ENCODE measurements around the gene EYS. TPM values are rescaled to one million over a fixed set of nuclear protein-coding genes. Genes with fewer than 3 reads are reported as not detected.
A peak's percentile ranks its signal among the peaks of the same experiment; 100 is the strongest.

EYS gene
- total RNA-seq, 1 donor from 2014 or later = not detected

DNA sequence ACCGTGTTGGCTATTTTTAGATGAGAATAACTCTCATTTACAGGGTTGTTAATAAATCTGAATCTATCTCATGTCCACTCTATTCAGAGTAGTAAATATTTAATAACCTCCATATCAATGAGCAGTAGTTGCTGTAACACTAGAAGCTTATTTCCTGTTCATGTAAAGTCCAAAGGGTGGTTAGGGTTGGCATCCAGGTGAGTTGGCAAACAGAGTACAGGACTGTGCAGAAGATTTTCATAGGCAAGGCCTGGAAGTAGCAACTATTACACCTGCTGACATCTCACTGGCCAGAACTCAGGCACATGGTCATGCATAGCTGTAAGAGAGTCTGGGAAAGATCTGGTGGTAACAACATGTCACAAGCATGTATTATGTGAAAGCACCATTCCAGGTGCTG is 1923.9 kb downstream of the EYS start:
- TF ChIP-seq, protein P1, sequence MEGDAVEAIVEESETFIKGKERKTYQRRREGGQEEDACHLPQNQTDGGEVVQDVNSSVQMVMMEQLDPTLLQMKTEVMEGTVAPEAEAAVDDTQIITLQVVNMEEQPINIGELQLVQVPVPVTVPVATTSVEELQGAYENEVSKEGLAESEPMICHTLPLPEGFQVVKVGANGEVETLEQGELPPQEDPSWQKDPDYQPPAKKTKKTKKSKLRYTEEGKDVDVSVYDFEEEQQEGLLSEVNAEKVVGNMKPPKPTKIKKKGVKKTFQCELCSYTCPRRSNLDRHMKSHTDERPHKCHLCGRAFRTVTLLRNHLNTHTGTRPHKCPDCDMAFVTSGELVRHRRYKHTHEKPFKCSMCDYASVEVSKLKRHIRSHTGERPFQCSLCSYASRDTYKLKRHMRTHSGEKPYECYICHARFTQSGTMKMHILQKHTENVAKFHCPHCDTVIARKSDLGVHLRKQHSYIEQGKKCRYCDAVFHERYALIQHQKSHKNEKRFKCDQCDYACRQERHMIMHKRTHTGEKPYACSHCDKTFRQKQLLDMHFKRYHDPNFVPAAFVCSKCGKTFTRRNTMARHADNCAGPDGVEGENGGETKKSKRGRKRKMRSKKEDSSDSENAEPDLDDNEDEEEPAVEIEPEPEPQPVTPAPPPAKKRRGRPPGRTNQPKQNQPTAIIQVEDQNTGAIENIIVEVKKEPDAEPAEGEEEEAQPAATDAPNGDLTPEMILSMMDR (IDR thresholded peaks at IDR 0.05; ENCODE audit: unreplicated experiment) = no peak
- peaks cover 2% of the 10 kb centered on the region for H3K27me3 Mint-ChIP-seq (ENCODE audit: unreplicated experiment)

DNA sequence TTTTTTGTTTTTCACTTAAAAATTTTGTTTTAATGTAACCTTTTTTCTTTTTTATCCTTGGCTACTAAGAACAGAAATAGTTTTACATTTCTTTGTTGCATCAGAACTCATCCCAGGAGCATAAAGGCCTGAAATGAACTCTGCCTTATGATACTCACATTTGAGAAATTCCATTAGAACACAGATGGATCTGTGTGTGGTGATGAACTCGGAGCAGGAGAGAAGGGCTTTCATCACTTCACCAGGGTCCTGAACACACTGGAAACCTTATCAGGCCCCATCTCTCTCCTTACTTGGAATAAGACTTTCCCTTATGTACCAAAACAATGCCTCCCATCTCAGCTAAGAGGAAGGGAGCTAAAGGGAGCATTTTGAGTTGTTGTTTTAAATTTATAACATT is 1932.1 kb downstream of the EYS start:
- TF ChIP-seq, protein P1 (IDR thresholded peaks at IDR 0.05; ENCODE audit: unreplicated experiment) = no peak
- DNase-seq (ENCODE audit: low spot score) = no peak
- no peaks in the 10 kb centered on the region for H3K9me3 Mint-ChIP-seq (ENCODE audit: unreplicated experiment)
- no peaks in the 10 kb centered on the region for H3K27me3 Mint-ChIP-seq (ENCODE audit: unreplicated experiment)
- H3K36me3 Mint-ChIP-seq (ENCODE audit: low read depth, unreplicated experiment) = no peaks in the 10 kb centered on the region
- no peak overlapping the region for H3K4me3 Mint-ChIP-seq (ENCODE audit: unreplicated experiment)
- H3K4me1 Mint-ChIP-seq (ENCODE audit: unreplicated experiment) = no peaks in the 10 kb centered on the region
- no peak overlapping the region for H3K27ac Mint-ChIP-seq (ENCODE audit: unreplicated experiment)

More for the DNA sequence above, 1923.9 kb downstream of the EYS start:
- no peak overlapping the region for H3K4me3 Mint-ChIP-seq (ENCODE audit: unreplicated experiment)
- no peak for DNase-seq (ENCODE audit: low spot score)
- H3K9me3 Mint-ChIP-seq (ENCODE audit: unreplicated experiment) = peaks cover 4% of the 10 kb centered on the region
- no peak overlapping the region for H3K27ac Mint-ChIP-seq (ENCODE audit: unreplicated experiment)
- peaks cover 3% of the 10 kb centered on the region for H3K36me3 Mint-ChIP-seq (ENCODE audit: low read depth, unreplicated experiment)
- no peaks in the 10 kb centered on the region for H3K4me1 Mint-ChIP-seq (ENCODE audit: unreplicated experiment)

DNA sequence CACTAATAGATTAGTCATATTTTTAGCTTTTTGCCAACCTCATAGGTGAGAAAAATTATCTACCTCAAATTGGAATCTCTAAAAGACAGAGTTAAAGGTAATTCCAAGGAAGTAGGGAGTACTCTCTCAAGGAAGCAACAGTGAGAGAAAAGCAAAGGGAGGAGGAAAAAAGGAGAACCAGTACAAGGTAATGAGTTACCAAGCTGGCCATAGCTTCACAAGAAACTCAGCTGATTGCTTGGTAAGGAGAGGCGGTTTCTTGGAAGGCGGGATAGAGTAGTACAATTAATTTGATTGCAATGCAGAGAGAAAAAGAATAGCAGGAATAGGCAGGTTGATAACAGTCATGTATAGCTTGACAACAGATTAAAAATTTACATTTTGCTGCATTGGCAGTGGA is 1933.8 kb downstream of the EYS start:
- Mint-ChIP-seq H3K9me3 (ENCODE audit: unreplicated experiment) (no peaks in the 10 kb centered on the region), H3K27me3 (ENCODE audit: unreplicated experiment) (no peaks in the 10 kb centered on the region), H3K36me3 (ENCODE audit: low read depth, unreplicated experiment) (no peaks in the 10 kb centered on the region), H3K4me3 (ENCODE audit: unreplicated experiment) (no peak overlapping the region), H3K4me1 (ENCODE audit: unreplicated experiment) (no peaks in the 10 kb centered on the region), H3K27ac (ENCODE audit: unreplicated experiment) (no peak overlapping the region)
- DNase-seq (ENCODE audit: low spot score) = no peak
- TF ChIP-seq, protein P1 (IDR thresholded peaks at IDR 0.05; ENCODE audit: unreplicated experiment) = no peak

DNA sequence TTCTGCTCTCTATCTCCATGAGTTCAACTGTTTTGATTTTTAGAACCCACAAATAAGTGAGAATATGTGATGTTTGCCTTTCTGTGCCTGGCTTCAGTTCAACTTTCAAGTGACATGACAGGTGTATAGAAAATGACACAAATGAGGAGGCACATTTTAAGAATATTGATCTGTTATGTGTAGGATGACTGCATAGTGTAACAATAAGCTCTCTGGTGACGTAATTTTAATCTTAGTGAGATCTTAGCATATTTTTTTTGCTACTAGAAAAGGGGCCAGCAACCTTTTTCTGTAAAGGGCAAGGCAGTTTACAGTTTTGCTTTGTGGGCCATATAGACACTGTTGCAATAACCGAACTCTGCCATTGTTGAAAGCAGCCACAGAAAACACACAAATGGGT is 1941.2 kb downstream of the EYS start:
- Mint-ChIP-seq H3K27ac (ENCODE audit: unreplicated experiment) (no peak overlapping the region), H3K27me3 (ENCODE audit: unreplicated experiment) (peaks cover 6% of the 10 kb centered on the region), H3K4me3 (ENCODE audit: unreplicated experiment) (no peak overlapping the region), H3K36me3 (ENCODE audit: low read depth, unreplicated experiment) (no peaks in the 10 kb centered on the region), H3K4me1 (ENCODE audit: unreplicated experiment) (peaks cover 2% of the 10 kb centered on the region), H3K9me3 (ENCODE audit: unreplicated experiment) (no peaks in the 10 kb centered on the region)
- DNase-seq (ENCODE audit: low spot score) = no peak
- TF ChIP-seq, protein P1 (IDR thresholded peaks at IDR 0.05; ENCODE audit: unreplicated experiment) = no peak

DNA sequence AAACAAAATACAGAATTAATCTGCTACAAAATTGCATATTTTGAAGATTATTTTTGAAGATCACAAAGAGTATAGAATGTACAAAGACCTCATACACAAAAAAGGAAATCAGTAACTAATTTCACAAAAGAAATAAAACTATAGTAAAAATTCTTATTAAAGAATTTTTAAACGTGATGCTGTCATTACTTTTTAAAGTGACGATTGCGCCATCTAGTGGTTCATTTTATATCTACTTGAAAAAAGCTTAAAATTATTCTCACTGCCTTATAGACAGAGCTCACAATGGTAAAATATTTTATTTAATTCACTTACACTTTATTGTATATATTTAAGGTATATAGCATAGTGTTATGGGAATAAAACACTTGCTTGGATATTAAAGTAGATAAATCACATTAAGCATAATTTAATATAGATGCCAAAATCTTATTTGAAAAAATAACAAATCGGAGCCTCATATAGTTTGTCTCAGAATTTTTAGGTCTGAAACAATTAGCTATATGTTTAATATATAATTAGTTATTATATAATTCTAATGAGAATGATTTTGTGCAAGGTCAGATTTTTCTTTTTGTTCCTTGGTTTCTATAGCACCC is 1942.6 kb downstream of the EYS start:
- Mint-ChIP-seq H3K4me3 (ENCODE audit: unreplicated experiment) (no peak overlapping the region), H3K4me1 (ENCODE audit: unreplicated experiment) (peaks cover 2% of the 10 kb centered on the region), H3K27ac (ENCODE audit: unreplicated experiment) (no peak overlapping the region), H3K9me3 (ENCODE audit: unreplicated experiment) (no peaks in the 10 kb centered on the region), H3K27me3 (ENCODE audit: unreplicated experiment) (peaks cover 6% of the 10 kb centered on the region), H3K36me3 (ENCODE audit: low read depth, unreplicated experiment) (no peaks in the 10 kb centered on the region)
- TF ChIP-seq, protein P1 (IDR thresholded peaks at IDR 0.05; ENCODE audit: unreplicated experiment) = peak; percentile 92
- DNase-seq (ENCODE audit: low spot score) = no peak

Measured in endothelial cell (in vitro differentiated cells).